Ramos (cell line): ENCODE results near the gene HEBP1.

Source experiments
- in situ Hi-C: fragments of 300-500 bp; cut with MboI; formaldehyde crosslinking; loops from one replicate; pipeline ENCODE4 v1.14.3; 2022; ENCODE audit warnings: low sequenced_read_pairs; ENCODE audit not compliant: unreplicated experiment

HEBP1 gene

DNA sequence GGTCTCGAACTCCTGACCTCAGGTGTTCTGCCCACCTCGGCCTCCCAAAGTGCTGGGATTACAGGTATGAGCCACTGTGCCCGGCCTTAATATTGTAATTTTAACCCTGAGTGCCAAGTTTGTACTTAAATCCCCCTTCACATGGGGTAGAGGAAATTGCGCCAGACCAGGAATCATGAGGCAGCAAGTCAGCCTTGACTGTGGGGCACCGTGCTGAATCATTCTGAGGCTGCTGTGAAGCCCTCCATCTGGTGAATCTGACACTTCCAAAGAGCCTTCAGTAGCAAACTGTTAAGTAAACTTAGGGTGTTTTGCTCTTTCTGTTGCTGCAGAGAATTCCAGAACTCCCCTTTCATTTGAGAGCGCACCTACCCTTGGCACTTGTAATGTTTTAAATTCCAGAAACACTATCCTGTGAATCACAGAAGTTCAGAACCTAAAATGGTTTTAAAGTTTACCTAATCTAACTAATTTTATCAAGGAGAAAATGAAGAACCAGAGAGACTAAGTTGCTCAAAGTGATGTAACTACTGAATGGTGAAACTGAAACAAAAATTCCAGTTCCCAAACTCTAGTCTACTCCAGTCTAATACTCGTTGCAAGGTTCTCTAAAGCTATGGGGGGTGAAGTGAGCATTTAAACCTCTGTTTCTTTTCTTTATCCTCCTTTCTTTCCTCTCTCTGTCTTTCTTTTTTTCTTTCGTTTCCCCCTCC is 7.5 kb downstream of the HEBP1 start:
- in situ Hi-C loops: no loop called here

DNA sequence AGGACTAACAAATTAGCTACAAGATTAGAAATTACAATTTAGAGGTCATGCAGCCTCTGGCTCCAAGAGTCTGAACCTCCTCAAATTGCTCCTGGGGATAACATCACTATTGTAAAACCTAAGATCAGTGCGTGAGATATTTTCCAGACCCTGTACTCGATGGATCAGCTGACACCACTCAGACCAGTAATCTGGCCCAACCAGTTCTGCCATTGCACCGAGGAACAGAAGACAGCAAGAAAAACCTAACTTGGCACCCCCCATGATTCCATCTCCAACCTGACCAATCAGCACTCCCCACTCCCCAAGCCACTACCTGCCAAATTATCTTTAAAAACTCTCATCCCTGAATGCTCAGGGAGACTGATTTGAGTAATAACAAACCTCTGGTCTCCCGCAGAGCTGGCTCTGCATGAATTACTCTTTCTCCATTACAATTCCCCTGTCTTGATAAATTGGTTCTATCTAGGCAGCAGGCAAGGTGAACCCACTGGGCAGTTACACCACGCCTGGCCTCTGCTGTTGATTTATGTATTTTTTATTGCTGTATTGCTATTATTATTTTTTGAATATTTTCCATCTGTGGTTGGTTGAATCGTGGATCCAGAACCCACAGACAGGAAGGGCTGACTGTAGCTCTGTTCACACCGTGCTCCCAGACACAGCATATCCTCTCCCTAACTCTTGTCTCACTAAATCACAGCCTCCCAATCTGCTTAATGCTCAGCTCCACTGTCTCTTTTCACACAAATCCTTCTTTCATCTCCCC is 9.2 kb downstream of the HEBP1 start:
- in situ Hi-C loops: no loop called here

DNA sequence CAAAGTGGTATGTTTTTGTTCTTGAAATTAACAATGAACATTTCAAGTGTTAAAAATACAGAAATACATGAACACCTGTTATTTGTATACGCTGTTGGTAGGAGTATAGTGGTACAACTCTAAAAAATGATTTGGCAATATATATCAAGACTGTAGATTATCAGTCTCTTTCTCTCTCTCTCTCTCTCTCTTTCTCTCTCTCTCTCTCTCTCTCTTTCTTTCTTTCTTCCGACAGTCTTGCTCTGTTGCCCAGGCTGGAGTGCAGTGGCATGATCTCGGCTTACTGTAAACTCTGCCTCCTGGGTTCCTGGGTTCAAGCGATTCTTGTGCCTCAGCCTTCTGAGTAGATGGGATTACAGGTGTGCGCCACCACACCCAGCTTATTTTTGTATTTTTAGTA is 12.6 kb downstream of the HEBP1 start:
- in situ Hi-C loops: no loop called here

DNA sequence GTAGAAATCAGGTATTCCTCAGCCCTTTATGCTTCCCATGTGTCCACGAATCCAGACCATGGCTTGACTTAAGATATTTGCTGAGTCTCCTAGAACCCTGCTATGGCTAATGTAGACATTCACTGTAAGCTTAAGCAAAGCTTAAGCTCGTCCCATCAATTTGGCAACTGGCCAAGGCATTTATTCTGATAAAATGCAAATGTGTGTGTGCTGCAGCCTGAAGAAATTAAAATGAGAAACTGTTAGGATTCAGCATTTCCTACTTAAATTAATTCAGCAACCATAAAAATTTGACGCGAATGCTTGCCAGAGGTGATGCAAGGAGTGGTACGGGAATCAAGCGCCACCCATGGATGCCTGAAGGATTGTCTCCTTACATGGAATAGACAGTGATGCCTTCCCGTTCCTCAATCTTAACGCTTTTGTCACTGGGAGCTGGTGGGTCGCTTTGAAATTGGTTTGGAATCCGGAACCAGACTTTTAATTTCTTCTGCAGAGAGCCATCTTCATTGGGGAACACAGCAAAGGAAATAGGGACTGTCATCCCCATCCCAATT is 13.2 kb downstream of the HEBP1 start:
- in situ Hi-C loops: no loop called here

DNA sequence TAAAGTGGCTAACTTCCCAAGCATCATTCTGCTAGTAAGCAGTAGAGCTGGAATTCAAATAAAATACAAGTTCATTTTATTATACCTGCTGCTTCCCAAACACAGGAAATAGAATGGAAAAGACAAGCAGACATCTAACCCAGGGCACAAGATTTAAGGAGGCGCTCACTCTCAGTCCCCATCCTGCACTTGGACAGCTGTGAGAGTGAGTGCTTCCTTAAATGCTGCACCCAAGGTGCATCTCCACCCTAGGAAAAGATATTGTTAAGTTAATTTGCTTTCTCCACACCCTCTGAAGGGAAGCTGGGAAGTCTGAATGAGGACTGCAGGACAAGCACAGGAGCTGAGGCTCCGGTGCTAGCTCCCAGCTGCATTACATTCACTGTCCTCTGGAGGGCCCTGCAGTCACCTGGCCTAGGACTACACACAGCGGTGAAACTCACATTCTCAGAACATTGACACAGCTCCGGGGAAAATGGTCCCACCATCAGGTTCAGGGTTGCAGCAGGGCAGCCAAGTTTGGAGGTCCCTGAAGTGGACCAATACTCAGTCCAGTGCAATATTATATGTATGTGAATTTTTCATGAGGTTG is 14.2 kb downstream of the HEBP1 start:
- in situ Hi-C loops: no loop called here

DNA sequence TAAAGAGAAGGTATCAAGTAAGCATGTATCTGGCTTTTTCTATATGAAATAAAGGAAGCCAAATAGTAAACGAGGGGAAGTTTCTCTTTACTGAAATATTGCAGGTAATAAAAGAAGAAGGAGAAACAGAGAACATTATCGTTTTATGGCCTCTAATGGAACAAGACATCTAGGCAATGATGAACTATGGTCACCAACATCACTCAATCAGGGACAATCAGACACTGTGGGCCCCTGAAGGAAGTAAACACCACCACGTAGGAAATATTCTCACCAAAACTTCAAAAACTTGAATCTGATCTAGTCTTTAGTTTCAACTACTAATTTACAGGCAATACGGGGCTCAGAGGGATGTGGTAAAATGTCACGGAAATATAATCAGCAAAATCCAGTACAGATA is 15.9 kb downstream of the HEBP1 start:
- in situ Hi-C loops: no loop called here

DNA sequence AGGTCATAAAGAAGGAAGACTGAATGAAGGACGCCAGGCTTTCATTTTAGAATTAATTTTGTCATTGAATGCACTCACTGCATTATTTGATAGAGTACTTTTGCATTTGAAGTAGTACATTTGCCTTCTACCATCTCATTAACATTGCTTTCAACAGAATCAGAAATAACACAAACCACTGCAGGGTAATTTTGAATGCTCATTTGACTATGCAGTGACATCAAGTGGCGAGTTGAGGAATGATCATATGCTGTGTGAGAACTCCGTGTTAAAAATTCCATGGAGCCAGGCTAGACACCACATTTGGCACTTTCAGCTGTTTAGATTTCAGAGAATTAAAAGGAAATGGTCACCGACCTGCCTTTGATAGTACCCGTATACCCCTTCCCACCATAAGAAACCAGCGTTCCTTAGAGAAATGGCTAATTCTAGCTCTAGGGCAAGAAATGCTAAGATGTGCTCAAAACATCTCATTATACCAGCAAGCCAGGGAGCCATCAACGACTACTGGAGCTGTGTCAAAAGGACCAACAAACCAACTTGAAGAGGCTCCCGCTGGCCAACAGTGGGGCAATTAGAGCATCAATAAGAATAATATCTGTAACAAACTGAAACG is 16.5 kb downstream of the HEBP1 start:
- in situ Hi-C loops: no loop called here

DNA sequence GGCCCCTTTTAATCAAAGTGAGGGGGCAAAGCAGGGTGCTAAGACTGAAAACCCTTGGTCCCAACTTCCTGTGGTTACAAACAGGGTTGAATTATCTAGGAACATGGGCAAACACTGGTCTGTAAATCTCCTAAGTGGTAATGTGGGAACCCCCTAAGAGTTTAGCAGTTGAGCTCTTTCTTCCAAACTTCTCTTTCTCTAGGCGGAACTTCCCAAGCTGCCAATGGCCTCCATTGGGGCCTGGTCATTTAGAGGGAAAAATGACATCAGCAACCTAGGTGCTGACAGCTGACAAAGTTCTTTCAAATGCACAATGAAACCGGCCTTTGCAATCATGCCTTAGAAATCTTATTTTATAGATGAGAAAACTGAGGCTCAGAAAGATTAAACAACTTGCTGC is 17.7 kb downstream of the HEBP1 start:
- in situ Hi-C loops: no loop called here

DNA sequence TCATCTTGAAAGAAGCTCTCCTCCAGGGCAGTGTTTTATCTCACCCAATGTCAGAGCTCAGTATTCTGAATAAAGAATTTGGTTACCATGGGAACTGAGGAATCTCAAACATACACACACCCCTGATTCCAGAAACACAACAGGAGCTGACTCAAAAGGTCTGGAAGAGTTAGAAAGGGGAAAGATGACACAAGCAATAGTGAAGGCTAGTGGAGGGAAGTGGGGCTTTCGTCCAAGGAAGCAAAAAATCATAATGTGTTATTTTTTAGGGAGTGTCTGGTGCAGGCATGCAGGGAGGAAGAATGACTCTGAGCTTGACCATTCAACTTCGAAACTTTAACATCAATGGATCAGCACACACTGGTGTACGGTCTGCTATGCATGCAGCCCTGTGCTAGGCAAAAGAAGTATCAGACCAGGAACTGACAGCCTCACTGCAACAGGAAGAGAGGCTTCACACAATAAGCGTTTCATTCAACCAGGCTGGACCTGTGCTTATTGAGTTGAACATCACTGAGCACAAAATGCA is 20.3 kb downstream of the HEBP1 start:
- in situ Hi-C loops: no loop called here

DNA sequence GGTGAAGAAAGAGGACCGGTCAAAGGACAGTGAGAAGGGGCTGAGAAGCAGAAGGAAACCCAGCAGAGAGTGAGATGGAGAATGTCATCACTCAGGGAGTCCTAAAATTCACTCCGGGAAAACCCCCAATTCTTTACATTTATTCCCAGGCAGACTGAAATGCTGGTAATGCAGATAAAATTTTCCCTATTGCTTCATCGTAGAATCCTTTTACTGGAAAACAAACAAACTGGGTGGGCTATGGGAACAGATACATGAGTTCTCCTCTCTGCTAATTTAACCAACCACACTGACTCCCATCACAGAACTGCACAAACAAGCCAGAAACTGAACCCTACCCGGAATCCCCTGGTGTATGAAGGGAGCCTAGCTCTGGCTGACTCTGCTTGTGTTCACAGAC is 20.9 kb downstream of the HEBP1 start:
- in situ Hi-C loops: no loop called here

DNA sequence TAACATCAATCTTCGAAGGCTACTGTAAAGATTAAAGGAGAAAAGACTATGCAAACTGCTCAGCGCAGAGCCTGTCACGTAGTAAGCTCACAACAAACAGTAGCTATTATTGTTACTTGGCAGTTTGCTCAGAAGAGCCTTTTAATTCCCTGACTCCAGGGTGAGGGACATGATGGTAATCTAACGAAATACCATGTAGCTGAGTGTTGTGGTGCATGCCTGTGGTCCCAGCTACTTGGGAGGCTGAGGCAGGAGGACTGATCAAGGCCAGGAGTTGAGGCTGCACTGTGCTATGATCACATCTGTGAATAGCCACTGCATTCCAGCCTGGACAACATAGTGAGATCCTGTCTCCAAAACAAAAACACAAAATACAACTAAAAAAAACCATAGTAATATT is 22.8 kb downstream of the HEBP1 start:
- in situ Hi-C loops: no loop called here

DNA sequence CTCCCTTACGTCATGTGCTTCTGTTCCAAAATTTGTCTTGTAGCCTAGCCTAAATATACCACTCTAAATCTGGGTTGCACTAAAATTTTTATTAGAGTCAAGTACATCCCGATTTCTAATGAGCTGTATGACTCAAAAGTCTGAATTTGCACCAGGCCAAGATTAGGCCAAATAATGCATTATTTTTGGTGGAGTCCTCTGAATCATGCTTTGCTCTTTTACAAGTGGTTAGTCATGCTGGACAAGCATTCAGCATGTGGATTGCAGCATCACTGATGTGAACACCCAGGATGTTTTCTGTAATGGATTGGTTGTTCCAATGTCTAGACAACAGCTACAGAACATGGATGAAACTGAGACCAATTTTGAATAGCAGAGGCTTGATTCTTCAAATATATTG is 23.7 kb downstream of the HEBP1 start:
- in situ Hi-C loops: no loop called here

DNA sequence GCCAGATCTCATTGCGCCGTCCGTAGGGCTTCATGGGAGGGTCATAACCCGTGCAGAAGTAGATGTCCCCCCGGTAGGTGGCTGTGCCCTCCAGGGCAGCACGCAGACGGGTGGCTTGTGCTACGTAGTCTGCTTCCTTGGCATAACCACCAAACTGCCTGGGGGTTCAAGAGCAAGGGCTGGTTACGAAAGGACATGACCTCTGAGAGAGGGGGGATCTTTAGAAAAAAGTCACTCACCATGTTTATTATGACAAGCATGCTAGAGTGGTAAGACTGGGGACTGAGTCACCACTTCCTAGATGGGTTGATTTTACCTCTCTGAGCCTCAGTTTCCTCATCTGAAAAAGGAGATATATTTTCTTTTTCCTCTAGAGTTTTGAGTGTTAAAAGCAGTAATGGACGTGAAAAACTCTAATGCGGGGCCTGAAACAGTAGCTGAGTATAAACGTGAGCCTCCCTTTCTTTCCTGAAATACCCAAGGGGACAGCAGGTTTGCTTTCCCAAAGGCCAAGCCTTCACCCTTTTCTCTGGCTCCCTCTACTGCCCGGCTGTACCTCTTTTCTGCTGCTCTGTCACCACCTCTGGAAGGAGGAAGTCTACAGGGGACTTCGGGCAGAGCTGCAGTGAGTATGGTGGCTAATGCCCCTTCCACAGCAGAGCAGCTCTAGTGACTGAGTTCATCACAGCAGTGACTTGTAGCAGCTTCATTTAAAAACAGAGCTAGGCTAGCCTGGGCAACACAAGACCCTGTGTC is 24.6 kb downstream of the HEBP1 start:
- in situ Hi-C loops: no loop called here

DNA sequence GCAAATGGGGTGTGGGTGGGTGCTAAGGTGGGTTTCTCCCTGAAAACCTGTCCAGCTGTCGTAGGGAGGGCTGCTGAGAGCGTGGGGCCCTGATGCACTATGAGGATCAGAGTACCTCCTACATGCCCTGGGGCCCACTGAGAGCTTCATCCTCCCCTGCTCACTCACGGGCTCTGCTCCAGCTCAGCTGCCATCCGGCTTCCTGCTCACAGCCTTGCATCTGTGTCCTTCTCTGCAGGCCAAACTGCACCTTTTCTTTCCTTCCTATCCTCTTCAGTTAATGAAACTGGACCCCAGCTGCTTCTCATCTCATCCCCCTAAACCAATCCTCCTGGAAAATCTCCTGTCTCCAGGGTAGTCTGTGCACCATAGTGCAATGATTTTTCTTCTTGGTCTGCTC is 25.9 kb downstream of the HEBP1 start:
- in situ Hi-C loops: no loop called here

DNA sequence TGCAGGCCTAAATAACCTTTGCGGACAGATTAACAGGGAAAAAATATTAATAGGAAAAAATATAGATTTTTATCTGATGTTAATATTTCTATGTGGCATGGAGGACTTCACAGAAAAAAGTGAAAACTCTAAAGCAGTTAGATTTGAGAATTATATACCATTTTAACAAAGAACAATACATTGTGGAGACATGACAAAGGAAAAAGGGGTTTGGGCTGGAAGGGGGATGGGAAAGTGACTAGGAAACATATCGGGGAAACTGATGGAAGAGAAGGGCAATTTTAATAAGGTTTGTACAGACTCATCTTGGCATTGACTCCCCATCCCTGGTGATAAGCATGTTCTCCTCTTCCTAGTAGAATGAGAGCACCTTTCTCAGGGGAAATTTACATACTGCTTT is 27.0 kb downstream of the HEBP1 start:
- in situ Hi-C loops: no loop called here

DNA sequence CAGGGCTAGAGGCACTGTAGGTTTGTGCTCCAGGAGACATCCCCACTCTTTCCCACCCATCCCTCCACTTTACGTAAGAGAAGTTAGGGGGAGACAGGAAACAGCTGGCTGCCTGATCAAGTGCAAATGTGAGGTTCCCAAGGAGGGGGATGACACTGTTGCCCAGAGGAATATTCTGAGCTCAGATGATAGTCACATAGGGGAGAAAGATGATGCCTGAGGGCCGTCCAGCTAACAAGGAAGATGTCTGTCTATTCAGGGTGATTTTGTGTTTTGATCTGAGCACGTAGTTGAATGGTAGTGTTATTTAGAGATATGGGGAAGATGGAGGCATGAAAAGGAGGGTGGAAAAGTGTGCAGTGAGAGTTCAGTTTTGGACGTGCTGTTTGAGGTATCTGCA is 34.2 kb downstream of the HEBP1 start:
- in situ Hi-C loops: no loop called here

DNA sequence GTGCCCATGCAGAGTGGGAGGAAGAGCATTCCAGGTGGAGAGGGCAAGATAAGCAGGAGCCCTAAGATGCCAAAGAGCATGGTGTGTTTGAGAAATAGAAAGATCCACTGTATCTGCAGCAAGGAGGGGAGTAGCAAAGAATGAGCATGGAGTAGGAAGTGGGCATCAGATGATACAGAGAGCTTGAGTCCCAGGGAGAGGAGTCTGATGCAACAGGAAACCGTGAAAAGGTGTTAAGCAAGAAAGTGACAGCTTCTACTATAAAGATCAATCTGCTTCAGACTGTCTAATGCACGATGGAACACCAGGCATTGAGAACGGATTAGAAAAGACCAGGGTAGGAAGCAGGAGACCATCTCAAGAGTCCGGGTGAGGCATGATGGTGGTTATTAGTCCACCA is 35.8 kb downstream of the HEBP1 start:
- in situ Hi-C loops: no loop called here

DNA sequence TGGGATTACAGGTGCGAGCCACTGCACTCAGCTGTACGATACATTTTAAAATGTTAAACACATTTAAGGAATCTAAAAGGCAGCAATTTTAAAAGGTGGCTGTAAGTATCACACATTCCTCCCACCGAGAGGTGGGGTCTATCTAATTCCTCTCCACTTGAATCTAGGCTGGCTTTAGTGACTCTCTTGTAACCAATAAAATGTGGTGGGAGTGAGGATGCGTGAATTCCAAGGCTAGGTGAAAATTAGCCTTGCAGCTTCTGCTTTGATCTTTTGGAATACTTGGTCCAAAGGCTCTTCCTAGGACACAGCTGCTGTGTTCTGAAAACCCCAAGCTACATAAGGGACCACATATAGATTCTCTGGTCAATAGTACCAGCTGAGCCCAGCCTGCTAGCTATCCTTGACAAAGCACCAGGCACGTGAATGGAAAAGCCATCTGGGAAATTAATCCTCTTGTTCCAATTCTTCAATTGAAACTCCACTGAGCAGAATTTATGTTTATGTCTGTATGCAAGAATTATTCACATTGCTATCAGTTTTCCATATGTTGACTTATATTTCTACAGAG is 39.3 kb downstream of the HEBP1 start:
- in situ Hi-C loops: no loop called here

DNA sequence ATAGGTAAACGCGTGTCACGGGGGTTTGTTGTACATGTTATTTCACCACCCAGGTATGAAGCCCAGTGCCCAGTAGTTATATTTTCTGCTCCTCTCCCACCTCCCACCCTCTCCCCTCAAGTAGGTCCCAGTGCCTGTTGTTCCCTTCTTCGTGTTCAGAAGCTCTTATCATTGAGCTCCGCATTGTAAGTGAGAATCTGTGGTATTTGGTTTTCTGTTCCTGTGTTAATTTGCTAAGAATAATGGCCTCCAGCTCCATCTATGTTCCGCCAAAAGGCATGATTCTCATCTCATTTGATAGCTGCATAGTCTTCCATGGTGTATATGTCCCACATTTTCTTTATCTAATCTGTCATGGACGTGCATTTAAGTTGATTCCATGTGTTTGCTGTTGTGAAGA is 41.2 kb downstream of the HEBP1 start:
- in situ Hi-C loops: no loop called here
